GM12873 (cell line): ENCODE measurements around the gene CNTLN.

Experiments
- TF ChIP-seq, protein P1 (sequence below): IDR thresholded peaks from 2 replicates; pipeline ENCODE4 v1.5.1; 2012; ENCODE audit warnings: low read depth, mild to moderate bottlenecking, moderate library complexity, low read length, control low read depth; ENCODE audit not compliant: insufficient read depth; ENCODE audit errors: missing control alignments

CNTLN gene

DNA sequence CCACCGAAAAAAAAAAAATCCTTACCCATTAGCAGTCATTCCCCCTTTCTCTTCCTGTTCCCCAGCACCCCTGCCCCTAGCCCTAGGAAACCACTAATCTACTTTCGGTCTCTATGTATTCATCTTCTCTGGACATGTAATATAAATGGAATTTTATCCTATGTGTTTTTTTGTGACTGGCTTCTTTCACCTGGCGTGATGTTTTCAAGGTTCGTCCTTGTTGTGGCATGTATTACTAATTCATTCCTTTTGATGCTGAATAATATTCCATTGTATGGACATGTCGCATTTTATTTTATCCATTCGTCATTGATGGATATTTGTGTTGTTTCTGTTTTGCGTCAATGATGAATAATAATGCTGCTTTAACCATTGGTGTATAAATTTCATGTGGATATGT lies 401.2 kb downstream of the CNTLN start:
- TF ChIP-seq, protein P1, sequence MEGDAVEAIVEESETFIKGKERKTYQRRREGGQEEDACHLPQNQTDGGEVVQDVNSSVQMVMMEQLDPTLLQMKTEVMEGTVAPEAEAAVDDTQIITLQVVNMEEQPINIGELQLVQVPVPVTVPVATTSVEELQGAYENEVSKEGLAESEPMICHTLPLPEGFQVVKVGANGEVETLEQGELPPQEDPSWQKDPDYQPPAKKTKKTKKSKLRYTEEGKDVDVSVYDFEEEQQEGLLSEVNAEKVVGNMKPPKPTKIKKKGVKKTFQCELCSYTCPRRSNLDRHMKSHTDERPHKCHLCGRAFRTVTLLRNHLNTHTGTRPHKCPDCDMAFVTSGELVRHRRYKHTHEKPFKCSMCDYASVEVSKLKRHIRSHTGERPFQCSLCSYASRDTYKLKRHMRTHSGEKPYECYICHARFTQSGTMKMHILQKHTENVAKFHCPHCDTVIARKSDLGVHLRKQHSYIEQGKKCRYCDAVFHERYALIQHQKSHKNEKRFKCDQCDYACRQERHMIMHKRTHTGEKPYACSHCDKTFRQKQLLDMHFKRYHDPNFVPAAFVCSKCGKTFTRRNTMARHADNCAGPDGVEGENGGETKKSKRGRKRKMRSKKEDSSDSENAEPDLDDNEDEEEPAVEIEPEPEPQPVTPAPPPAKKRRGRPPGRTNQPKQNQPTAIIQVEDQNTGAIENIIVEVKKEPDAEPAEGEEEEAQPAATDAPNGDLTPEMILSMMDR: no peak

DNA sequence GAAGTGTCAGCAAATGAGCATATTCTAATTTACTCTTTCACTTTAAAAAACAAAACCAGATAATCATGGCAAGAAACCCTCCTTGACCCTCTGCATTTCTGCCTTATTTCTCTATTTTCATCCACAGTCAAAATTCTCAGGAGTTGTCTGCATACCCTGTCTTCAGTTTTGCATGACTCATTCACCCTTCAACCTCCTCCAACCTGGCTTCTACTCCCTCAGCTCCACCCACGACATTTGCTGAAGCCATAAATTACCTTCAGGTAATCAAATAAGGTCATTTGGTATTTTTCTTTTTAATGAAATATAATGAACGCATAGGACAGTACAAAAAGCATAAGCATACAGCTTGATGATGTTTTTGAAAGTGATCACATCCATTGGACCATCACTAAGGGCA lies 416.2 kb downstream of the CNTLN start:
- TF ChIP-seq, protein P1: no peak
